Spleen (tissue), 7 donors: ENCODE results near the gene ZFYVE16.

ENCODE experiments used
- CTCF ChIP-seq, 11 experiments: fragments of 200-600 bp in 7 of 11; fragments of 450-650 bp in 4 of 11; sonication (generic) in 4 of 11; IDR thresholded peaks in 8 of 11; conservative IDR thresholded peaks in 3 of 11; 1 replicate in 7 of 11; 2 replicates in 4 of 11; pipeline versions ENCODE4 v1.4.0 to v1.8.0; 2016 to 2021; ENCODE audit warnings: antibody characterized with exemption in 11 of 11, inconsistent platforms in 4 of 11, mild to moderate bottlenecking in 1 of 11
- POLR2AphosphoS5 ChIP-seq, 3 donors: sonication (generic); formaldehyde crosslinking; IDR thresholded peaks; one replicate each; pipeline ENCODE4 v1.5.1; 2017; ENCODE audit warnings: antibody characterized with exemption in 3 of 3
- donor health status: DM: no; HTN: no; CAD: no; lungs with moderate emphysema.
- donor health status: DM: no; HTN: no; CAD: no.
- donor health status: DM: no; HTN: no; CAD: no.

- TF ChIP-seq CTCF (IDR thresholded peaks at IDR 0.05 in 8 of 11, conservative IDR thresholded peaks at IDR 0.05 in 3 of 11) (no peak), POLR2AphosphoS5 (IDR thresholded peaks at IDR 0.05) (no peak)
Observed at GRCh38 chr5:80438739-80439138, 30.9 kb downstream of the ZFYVE16 start.
